ENCODE data around the gene NTN5.
A peak's percentile ranks its signal among the peaks of the same experiment; 100 is the strongest.

The NTN5 gene

GRCh38 chr19:48629599-48630295 lies 43.1 kb downstream of the NTN5 start:
- Histone ChIP-seq H3K9me3 (replicated peaks in 1 of 11) (no peaks in the 10 kb centered on the region), H3K27ac (peak overlapping the region in 10 of 11 experiments; percentile 39 to 99 (median 94); a peak in 18 of 22 replicates), H3K9ac (peak overlapping the region in 10 of 11 experiments; percentile 56 to 88 (median 66); a peak in 15 of 22 replicates), H4K20me1 (peaks cover 0 to 37% (median 13%) of the 10 kb centered on the region in 11 experiments; a peak in 9 of 22 replicates), H3K4me1 (peaks cover 53 to 71% (median 57%) of the 10 kb centered on the region in 10 experiments), H3K4me3 (no peak overlapping the region), H3K27me3 (no peaks in the 10 kb centered on the region), H3K36me3 (peaks cover 36 to 77% (median 58%) of the 10 kb centered on the region in 11 experiments), H3K4me2 (peak overlapping the region; percentile 95 to 99 (median 98); a peak in 21 of 22 replicates)
- TF ChIP-seq Cebpa-rat (IDR thresholded peaks at IDR 0.05) = no peak

DNA sequence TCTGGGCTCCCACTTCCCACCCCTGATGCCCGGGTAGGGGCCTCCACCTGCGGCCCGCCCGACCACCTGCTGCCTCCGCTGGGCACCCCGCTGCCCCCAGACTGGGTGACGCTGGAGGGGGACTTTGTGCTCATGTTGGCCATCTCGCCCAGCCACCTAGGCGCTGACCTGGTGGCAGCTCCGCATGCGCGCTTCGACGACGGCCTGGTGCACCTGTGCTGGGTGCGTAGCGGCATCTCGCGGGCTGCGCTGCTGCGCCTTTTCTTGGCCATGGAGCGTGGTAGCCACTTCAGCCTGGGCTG lies 43.6 kb downstream of the NTN5 start:
- Histone ChIP-seq H3K9me3 (replicated peaks in 1 of 11) (no peaks in the 10 kb centered on the region), H3K36me3 (peaks cover 36 to 77% (median 58%) of the 10 kb centered on the region in 11 experiments), H3K9ac (no peak overlapping the region), H3K27me3 (no peaks in the 10 kb centered on the region), H3K27ac (no peak overlapping the region; a peak in 1 of 22 replicates), H3K4me2 (no peak overlapping the region), H4K20me1 (peaks cover 0 to 37% (median 13%) of the 10 kb centered on the region in 11 experiments; a peak in 9 of 22 replicates), H3K4me1 (peaks cover 55 to 71% (median 57%) of the 10 kb centered on the region in 10 experiments), H3K4me3 (no peak overlapping the region)
- TF ChIP-seq Cebpa-rat (IDR thresholded peaks at IDR 0.05) = no peak

GRCh38 chr19:48628486-48629296 lies 44.1 kb downstream of the NTN5 start:
- no peak overlapping the region for H3K4me2 ChIP-seq
- peaks cover 0 to 37% (median 13%) of the 10 kb centered on the region in 11 experiments; a peak in 9 of 22 replicates for H4K20me1 ChIP-seq
- no peaks in the 10 kb centered on the region for H3K27me3 ChIP-seq
- TF ChIP-seq Cebpa-rat (IDR thresholded peaks at IDR 0.05) = no peak
- 0 out of 22 replicates have a peak overlapping the region, but pooled peaks of 3 of the 11 experiments have one; percentile 9 to 19 (median 10) for H3K9ac ChIP-seq
- H3K9me3 ChIP-seq (replicated peaks in 1 of 11) = no peaks in the 10 kb centered on the region
- no peak overlapping the region for H3K4me3 ChIP-seq
- H3K27ac ChIP-seq = peak overlapping the region in 2 of 11 experiments; percentile 22 to 35; a peak in 1 of 22 replicates
- peaks cover 36 to 76% (median 58%) of the 10 kb centered on the region in 11 experiments for H3K36me3 ChIP-seq
- peaks cover 52 to 67% (median 54%) of the 10 kb centered on the region in 10 experiments for H3K4me1 ChIP-seq

- no peak for TF ChIP-seq Cebpa-rat (IDR thresholded peaks at IDR 0.05)
- Histone ChIP-seq H3K4me1 (peaks cover 52 to 67% (median 54%) of the 10 kb centered on the region in 10 experiments), H4K20me1 (peaks cover 0 to 34% (median 13%) of the 10 kb centered on the region in 11 experiments; a peak in 9 of 22 replicates), H3K27ac (peak overlapping the region in 1 of 11 experiments; percentile 3; a peak in 1 of 22 replicates), H3K9ac (peak overlapping the region in 4 of 11 experiments; percentile 10 to 41 (median 26); a peak in 3 of 22 replicates), H3K9me3 (replicated peaks in 1 of 11) (no peaks in the 10 kb centered on the region), H3K4me2 (no peak overlapping the region), H3K27me3 (no peaks in the 10 kb centered on the region), H3K4me3 (no peak overlapping the region), H3K36me3 (peaks cover 36 to 71% (median 54%) of the 10 kb centered on the region in 11 experiments)
Measured at GRCh38 chr19:48627865-48628314, 44.9 kb downstream of the NTN5 start.

GRCh38 chr19:48627201-48627864 lies 45.5 kb downstream of the NTN5 start:
- 0 out of 22 replicates have a peak overlapping the region, but pooled peaks of 1 of the 11 experiments have one; percentile 10 for H3K27ac ChIP-seq
- no peaks in the 10 kb centered on the region for H3K27me3 ChIP-seq
- H3K4me3 ChIP-seq = no peak overlapping the region
- peaks cover 36 to 68% (median 48%) of the 10 kb centered on the region in 11 experiments for H3K36me3 ChIP-seq
- H3K9ac ChIP-seq = peak overlapping the region in 6 of 11 experiments; percentile 4 to 42 (median 13); a peak in 7 of 22 replicates
- H3K4me1 ChIP-seq = peaks cover 50 to 67% (median 54%) of the 10 kb centered on the region in 10 experiments
- no peak for TF ChIP-seq Cebpa-rat (IDR thresholded peaks at IDR 0.05)
- H3K4me2 ChIP-seq = no peak overlapping the region
- peaks cover 0 to 34% (median 13%) of the 10 kb centered on the region in 11 experiments; a peak in 9 of 22 replicates for H4K20me1 ChIP-seq
- no peaks in the 10 kb centered on the region for H3K9me3 ChIP-seq (replicated peaks in 1 of 11)

DNA sequence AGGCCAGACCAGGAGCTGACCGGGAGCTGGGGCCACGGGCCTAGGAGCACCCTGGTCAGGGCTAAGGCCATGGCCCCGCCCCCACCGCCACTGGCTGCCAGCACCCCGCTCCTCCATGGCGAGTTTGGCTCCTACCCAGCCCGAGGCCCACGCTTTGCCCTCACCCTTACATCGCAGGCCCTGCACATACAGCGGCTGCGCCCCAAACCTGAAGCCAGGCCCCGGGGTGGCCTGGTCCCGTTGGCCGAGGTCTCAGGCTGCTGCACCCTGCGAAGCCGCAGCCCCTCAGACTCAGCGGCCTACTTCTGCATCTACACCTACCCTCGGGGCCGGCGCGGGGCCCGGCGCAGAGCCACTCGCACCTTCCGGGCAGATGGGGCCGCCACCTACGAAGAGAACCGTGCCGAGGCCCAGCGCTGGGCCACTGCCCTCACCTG lies 46.9 kb downstream of the NTN5 start:
- Histone ChIP-seq H3K27ac (no peak overlapping the region; a peak in 1 of 22 replicates), H3K4me3 (no peak overlapping the region), H3K36me3 (peaks cover 24 to 63% (median 41%) of the 10 kb centered on the region in 11 experiments), H3K9ac (peak overlapping the region in 7 of 11 experiments; percentile 66 to 87 (median 84); a peak in 8 of 22 replicates), H3K4me1 (peaks cover 40 to 67% (median 50%) of the 10 kb centered on the region in 10 experiments), H3K9me3 (replicated peaks in 1 of 11) (no peaks in the 10 kb centered on the region), H3K4me2 (no peak overlapping the region; a peak in 1 of 22 replicates), H3K27me3 (no peaks in the 10 kb centered on the region), H4K20me1 (peaks cover 0 to 25% (median 7%) of the 10 kb centered on the region in 11 experiments; a peak in 9 of 22 replicates)
- TF ChIP-seq Cebpa-rat (IDR thresholded peaks at IDR 0.05) = no peak

GRCh38 chr19:48624791-48625723 lies 47.8 kb downstream of the NTN5 start:
- H3K9me3 ChIP-seq (replicated peaks in 1 of 11) = no peaks in the 10 kb centered on the region
- peak overlapping the region; percentile 80 to 97 (median 93) for H3K4me2 ChIP-seq
- peaks cover 0 to 22% (median 4%) of the 10 kb centered on the region in 11 experiments; a peak in 8 of 22 replicates for H4K20me1 ChIP-seq
- no peak for TF ChIP-seq Cebpa-rat (IDR thresholded peaks at IDR 0.05)
- no peaks in the 10 kb centered on the region for H3K27me3 ChIP-seq
- H3K4me3 ChIP-seq = peak overlapping the region; percentile 34 to 74 (median 63)
- H3K27ac ChIP-seq = peak overlapping the region in 10 of 11 experiments; percentile 63 to 87 (median 83); a peak in 20 of 22 replicates
- peaks cover 36 to 67% (median 48%) of the 10 kb centered on the region in 10 experiments for H3K4me1 ChIP-seq
- peaks cover 21 to 58% (median 36%) of the 10 kb centered on the region in 11 experiments for H3K36me3 ChIP-seq
- H3K9ac ChIP-seq = peak overlapping the region; percentile 66 to 87 (median 83); a peak in 21 of 22 replicates
